HEK293 (cell line): ENCODE data around the gene CDCP1.
"Not testable (repeated sequence)": the region's sequence is repeated elsewhere in the genome, so short reads cannot be mapped to it uniquely, and the experiment has no call there.

ENCODE experiments used
- CTCF ChIA-PET: fragments of 350-600 bp; formaldehyde crosslinking; extraction: SDS; loops from one replicate; lab custom pipeline; 2021; ENCODE audit warnings: antibody characterized with exemption; lab: Yijun Ruan, JAX
- POLR2A ChIA-PET: fragments of 300-600 bp; formaldehyde crosslinking; extraction: SDS; loops from one replicate; lab custom pipeline; 2020; ENCODE audit warnings: antibody characterized with exemption, inconsistent platforms; lab: Yijun Ruan, JAX
- H3K27ac ChIP-seq: fragments of 200-500 bp; sonication (Bioruptor generic); 2 replicates; pipeline ENCODE4 v1.5.1; 2014; ENCODE audit warnings: low read depth, low read length, control low read depth, inconsistent platforms; ENCODE audit errors: extremely low read depth
- H3K36me3 ChIP-seq, 2 experiments: fragments of 200-500 bp in 1 of 2; sonication (Bioruptor generic) in 1 of 2; 1 replicate in 1 of 2; 2 replicates in 1 of 2; pipeline ENCODE4 v1.5.1; 2014 to 2017; ENCODE audit warnings: inconsistent platforms in 2 of 2, low read length in 2 of 2; ENCODE audit not compliant: control insufficient read depth in 2 of 2, insufficient read depth in 1 of 2
- H3K4me1 ChIP-seq: fragments of 200-500 bp; sonication (Bioruptor generic); 2 replicates; pipeline ENCODE4 v1.5.1; 2014; ENCODE audit warnings: mild to moderate bottlenecking, low read length, inconsistent platforms; ENCODE audit not compliant: control insufficient read depth, insufficient read depth
- H3K4me3 ChIP-seq: 2 replicates; pipeline ENCODE4 v1.5.1; 2011; ENCODE audit warnings: low read depth, mild to moderate bottlenecking, control low read depth, low read length, moderate library complexity
- H3K9me3 ChIP-seq: fragments of 200-500 bp; sonication (Bioruptor generic); 2 replicates; pipeline ENCODE4 v1.5.1; 2014; ENCODE audit warnings: low read depth, low read length, inconsistent platforms; ENCODE audit not compliant: control insufficient read depth, insufficient read depth
- ATF2 ChIP-seq: fragments of 450-650 bp; formaldehyde crosslinking; IDR thresholded peaks from 2 replicates; pipeline ENCODE4 v1.5.1; 2016; ENCODE audit warnings: missing biosample characterization, missing genetic modification characterization, low read depth
- GLIS2 ChIP-seq: fragments of 450-650 bp; formaldehyde crosslinking; IDR thresholded peaks from 2 replicates; pipeline ENCODE4 v1.5.1; 2016; ENCODE audit warnings: missing biosample characterization, missing genetic modification characterization
- HOXA7 ChIP-seq: sonication (generic); formaldehyde crosslinking; IDR thresholded peaks from 2 replicates; pipeline ENCODE4 v1.8.1; 2022; ENCODE audit warnings: missing genetic modification reagents, borderline replicate concordance
- MZF1 ChIP-seq: fragments of 450-650 bp; formaldehyde crosslinking; IDR thresholded peaks from 2 replicates; pipeline ENCODE4 v1.5.1; 2017; ENCODE audit warnings: missing biosample characterization, missing genetic modification characterization, borderline replicate concordance
- SP2 ChIP-seq: fragments of 450-650 bp; formaldehyde crosslinking; IDR thresholded peaks from 2 replicates; pipeline ENCODE4 v1.5.1; 2016; ENCODE audit warnings: missing biosample characterization, missing genetic modification characterization
- SP3 ChIP-seq: fragments of 450-650 bp; formaldehyde crosslinking; IDR thresholded peaks from 2 replicates; pipeline ENCODE4 v1.5.1; 2016; ENCODE audit warnings: missing biosample characterization, missing genetic modification characterization
- WT1 ChIP-seq: fragments of 450-650 bp; formaldehyde crosslinking; IDR thresholded peaks from 2 replicates; pipeline ENCODE4 v1.5.1; 2016; ENCODE audit warnings: missing biosample characterization, missing genetic modification characterization
- YY2 ChIP-seq: fragments of 450-650 bp; formaldehyde crosslinking; IDR thresholded peaks from 2 replicates; pipeline ENCODE4 v1.5.1; 2016; ENCODE audit warnings: missing biosample characterization, missing genetic modification characterization
- ZBTB17 ChIP-seq: fragments of 450-650 bp; formaldehyde crosslinking; IDR thresholded peaks from 2 replicates; pipeline ENCODE4 v1.5.1; 2016; ENCODE audit warnings: missing biosample characterization, missing genetic modification characterization
- ZBTB48 ChIP-seq: fragments of 450-650 bp; formaldehyde crosslinking; IDR thresholded peaks from 2 replicates; pipeline ENCODE4 v1.5.1; 2016; ENCODE audit warnings: missing biosample characterization, missing genetic modification characterization
- ZBTB6 ChIP-seq: fragments of 450-650 bp; formaldehyde crosslinking; IDR thresholded peaks from 2 replicates; pipeline ENCODE4 v1.5.1; 2017; ENCODE audit warnings: missing biosample characterization, missing genetic modification characterization
- ZBTB7A ChIP-seq: fragments of 450-650 bp; formaldehyde crosslinking; IDR thresholded peaks from 2 replicates; pipeline ENCODE4 v1.5.1; 2016; ENCODE audit warnings: low read depth, missing biosample characterization, missing genetic modification characterization
- ZNF112 ChIP-seq: fragments of 450-650 bp; formaldehyde crosslinking; IDR thresholded peaks from 2 replicates; pipeline ENCODE4 v1.5.0; 2017; ENCODE audit warnings: missing biosample characterization, missing genetic modification characterization
- ZNF121 ChIP-seq: fragments of 450-650 bp; formaldehyde crosslinking; IDR thresholded peaks from 2 replicates; pipeline ENCODE4 v1.5.1; 2016; ENCODE audit warnings: missing biosample characterization, missing genetic modification characterization
- ZNF2 ChIP-seq: fragments of 450-650 bp; formaldehyde crosslinking; IDR thresholded peaks from 2 replicates; pipeline ENCODE4 v1.5.1; 2016; ENCODE audit warnings: missing biosample characterization, missing genetic modification characterization
- ZNF221 ChIP-seq: fragments of 450-650 bp; formaldehyde crosslinking; IDR thresholded peaks from 2 replicates; pipeline ENCODE4 v1.5.1; 2017; ENCODE audit warnings: missing biosample characterization, missing genetic modification characterization, borderline replicate concordance
- ZNF292 ChIP-seq: fragments of 450-650 bp; formaldehyde crosslinking; IDR thresholded peaks from 2 replicates; pipeline ENCODE4 v1.5.1; 2016; ENCODE audit warnings: low read depth, missing biosample characterization, missing genetic modification characterization, borderline replicate concordance
- ZNF426 ChIP-seq: fragments of 450-650 bp; formaldehyde crosslinking; IDR thresholded peaks from 2 replicates; pipeline ENCODE4 v1.5.1; 2017; ENCODE audit warnings: missing biosample characterization, missing genetic modification characterization, mild to moderate bottlenecking, inconsistent platforms, moderate library complexity
- ZNF473 ChIP-seq: fragments of 450-650 bp; formaldehyde crosslinking; IDR thresholded peaks from 2 replicates; pipeline ENCODE4 v1.5.1; 2017; ENCODE audit warnings: missing biosample characterization, missing genetic modification characterization
- ZNF530 ChIP-seq: fragments of 450-650 bp; formaldehyde crosslinking; IDR thresholded peaks from 2 replicates; pipeline ENCODE4 v1.5.1; 2016; ENCODE audit warnings: low read depth, missing biosample characterization, missing genetic modification characterization
- ZNF585B ChIP-seq: fragments of 450-650 bp; formaldehyde crosslinking; IDR thresholded peaks from 2 replicates; pipeline ENCODE4 v1.5.1; 2016; ENCODE audit warnings: missing biosample characterization, missing genetic modification characterization
- ZNF639 ChIP-seq: fragments of 450-650 bp; formaldehyde crosslinking; IDR thresholded peaks from 2 replicates; pipeline ENCODE4 v1.5.1; 2016; ENCODE audit warnings: missing biosample characterization, missing genetic modification characterization
- ZNF660 ChIP-seq: fragments of 450-650 bp; IDR thresholded peaks from 2 replicates; pipeline ENCODE4 v1.5.1; 2018; ENCODE audit warnings: missing biosample characterization, mild to moderate bottlenecking, missing genetic modification characterization
- ZNF704 ChIP-seq: fragments of 450-650 bp; formaldehyde crosslinking; IDR thresholded peaks from 2 replicates; pipeline ENCODE4 v1.5.1; 2016; ENCODE audit warnings: missing biosample characterization, missing genetic modification characterization
- ZNF76 ChIP-seq: fragments of 450-650 bp; formaldehyde crosslinking; IDR thresholded peaks from 2 replicates; pipeline ENCODE4; 2016; ENCODE audit warnings: low read depth, missing biosample characterization, missing genetic modification characterization, borderline replicate concordance
- ZNF792 ChIP-seq: fragments of 450-650 bp; formaldehyde crosslinking; IDR thresholded peaks from 2 replicates; pipeline ENCODE4 v1.5.1; 2016; ENCODE audit warnings: missing biosample characterization, missing genetic modification characterization

CDCP1 gene

GRCh38 chr3:45054196-45054857 is 91.9 kb downstream of the CDCP1 start (continued):
- TF ChIP-seq ZNF121, result no peak

GRCh38 chr3:45053805-45054195 is 92.4 kb downstream of the CDCP1 start:
- H3K4me1 ChIP-seq, H3K36me3 ChIP-seq, H3K9me3 ChIP-seq, POLR2A ChIA-PET, H3K4me3 ChIP-seq, H3K27ac ChIP-seq: not testable (repeated sequence)
- CTCF ChIA-PET, result interaction anchor here (1.2 to 2.5 kb wide), 2 partner anchors 13 to 157 kb away, joined by 3 to 11 read pairs; no protein-coding TSS in a partner anchor

- Histone ChIP-seq H3K27ac (no peak overlapping the region), H3K9me3 (no peaks in the 10 kb centered on the region), H3K36me3 (no peaks in the 10 kb centered on the region), H3K4me3 (no peak overlapping the region), H3K4me1 (no peaks in the 10 kb centered on the region)
- CTCF ChIA-PET, result interaction anchor here (2.5 kb wide), 1 partner anchor 11 kb away, joined by 11 read pairs; no protein-coding TSS in a partner anchor
- TF ChIP-seq ATF2 (tag by site-specific recombination) (no peak), SP2 (tag by site-specific recombination) (no peak), ZNF76 (no peak), SP3 (tag by site-specific recombination) (no peak), GLIS2 (tag by site-specific recombination) (no peak), ZBTB48 (tag by site-specific recombination) (no peak), ZNF704 (no peak), MZF1 (tag by site-specific recombination) (no peak), ZBTB17 (tag by site-specific recombination) (no peak), ZNF585B (no peak), ZNF473 (tag by site-specific recombination) (no peak), WT1 (tag by site-specific recombination) (no peak), ZNF792 (tag by site-specific recombination) (no peak), ZNF112 (tag by site-specific recombination) (no peak), ZNF426 (tag by site-specific recombination) (no peak)
- POLR2A ChIA-PET, result no interaction called here
Observed at GRCh38 chr3:45051685-45052084, 94.5 kb downstream of the CDCP1 start.

GRCh38 chr3:45049807-45050206 is 96.4 kb downstream of the CDCP1 start:
- Histone ChIP-seq H3K27ac (no peak overlapping the region), H3K36me3 (no peaks in the 10 kb centered on the region), H3K9me3 (no peaks in the 10 kb centered on the region), H3K4me3 (no peak overlapping the region), H3K4me1 (no peaks in the 10 kb centered on the region)
- ChIA-PET POLR2A (no interaction called here), CTCF (interaction anchor here (0.6 to 1.1 kb wide), 3 partner anchors 9 to 869 kb away, joined by 3 to 5 read pairs (median 3); no protein-coding TSS in a partner anchor)
- no peak for TF ChIP-seq HOXA7 (CRISPR knock-in tag)
- TF ChIP-seq ZNF530 (tag by site-specific recombination), result no peak
- no peak for TF ChIP-seq ZNF660
- TF ChIP-seq ZNF221 (tag by site-specific recombination), result no peak
- no peak for TF ChIP-seq ZNF639
- no peak for TF ChIP-seq ZBTB7A
- TF ChIP-seq ZNF292, result no peak
- no peak for TF ChIP-seq ZBTB6 (tag by site-specific recombination)
- no peak for TF ChIP-seq YY2 (tag by site-specific recombination)
- no peak for TF ChIP-seq ZNF2 (tag by site-specific recombination)
